Measurements from ENCODE around the gene DNAJC25.

DNAJC25 gene

DNA sequence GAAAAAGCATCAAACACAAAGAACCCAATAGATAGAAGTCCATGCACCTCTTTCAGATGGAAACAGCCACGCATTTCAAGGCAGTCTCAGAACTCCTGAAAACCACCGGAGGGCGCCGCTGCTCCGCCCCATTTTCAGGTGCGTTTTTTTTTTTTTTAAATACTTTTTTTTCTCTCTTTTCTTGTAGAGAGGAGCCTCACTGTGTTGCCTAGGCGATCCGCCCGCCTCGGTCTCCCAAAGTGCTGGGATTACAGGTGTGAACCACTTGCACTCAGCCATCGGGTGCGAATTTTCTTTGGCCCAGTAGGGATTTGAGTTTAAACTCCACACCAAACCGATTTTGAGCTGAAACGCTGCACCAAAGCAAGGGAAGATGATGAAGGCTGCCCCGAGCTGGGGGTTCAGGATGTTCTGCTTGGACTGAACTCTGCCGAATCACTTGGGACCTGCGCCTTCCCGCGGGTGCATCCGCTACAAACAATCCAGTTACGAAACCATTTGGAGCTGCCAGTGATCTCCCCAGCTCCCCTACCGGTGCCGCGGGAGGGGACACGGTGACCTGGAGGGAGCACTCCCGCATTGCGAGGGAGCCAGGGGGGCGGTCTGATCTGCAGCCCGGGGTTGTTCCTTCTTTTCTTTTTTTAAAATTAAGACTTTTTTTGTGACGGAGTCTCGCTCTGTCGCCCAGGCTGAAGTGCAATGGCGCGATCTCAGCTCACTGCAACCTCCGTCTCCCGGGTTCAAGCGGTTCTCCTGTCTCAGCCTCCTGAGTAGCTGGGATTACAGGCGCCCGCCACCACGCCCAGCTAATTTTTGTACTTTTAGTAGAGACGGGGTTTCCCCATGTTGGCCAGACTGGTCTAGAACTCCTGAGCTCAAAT is 33.0 kb upstream of the DNAJC25 start:
- Histone ChIP-seq H3K9ac (no peak overlapping the region), H3K79me2 (ENCODE audit: insufficient read depth, low read depth) (no peaks in the 10 kb centered on the region), H3K27ac (no peak overlapping the region), H2AFZ (ENCODE audit: low read depth) (peak overlapping the region; percentile 44; the same call in 1 of the 2 replicates), H3K4me1 (ENCODE audit: low read depth, poor library complexity, severe bottlenecking) (no peaks in the 10 kb centered on the region), H3K36me3 (ENCODE audit: insufficient read depth) (no peaks in the 10 kb centered on the region), H4K20me1 (ENCODE audit: insufficient read depth) (no peaks in the 10 kb centered on the region), H3K27me3 (ENCODE audit: insufficient read depth, low read depth) (no peaks in the 10 kb centered on the region), H3K4me2 (no peak overlapping the region), H3K4me3 (IDR thresholded peaks at IDR 0.05; ENCODE audit: insufficient read depth, low read depth, low read length) (no peak overlapping the region)
- TF ChIP-seq, protein P1, sequence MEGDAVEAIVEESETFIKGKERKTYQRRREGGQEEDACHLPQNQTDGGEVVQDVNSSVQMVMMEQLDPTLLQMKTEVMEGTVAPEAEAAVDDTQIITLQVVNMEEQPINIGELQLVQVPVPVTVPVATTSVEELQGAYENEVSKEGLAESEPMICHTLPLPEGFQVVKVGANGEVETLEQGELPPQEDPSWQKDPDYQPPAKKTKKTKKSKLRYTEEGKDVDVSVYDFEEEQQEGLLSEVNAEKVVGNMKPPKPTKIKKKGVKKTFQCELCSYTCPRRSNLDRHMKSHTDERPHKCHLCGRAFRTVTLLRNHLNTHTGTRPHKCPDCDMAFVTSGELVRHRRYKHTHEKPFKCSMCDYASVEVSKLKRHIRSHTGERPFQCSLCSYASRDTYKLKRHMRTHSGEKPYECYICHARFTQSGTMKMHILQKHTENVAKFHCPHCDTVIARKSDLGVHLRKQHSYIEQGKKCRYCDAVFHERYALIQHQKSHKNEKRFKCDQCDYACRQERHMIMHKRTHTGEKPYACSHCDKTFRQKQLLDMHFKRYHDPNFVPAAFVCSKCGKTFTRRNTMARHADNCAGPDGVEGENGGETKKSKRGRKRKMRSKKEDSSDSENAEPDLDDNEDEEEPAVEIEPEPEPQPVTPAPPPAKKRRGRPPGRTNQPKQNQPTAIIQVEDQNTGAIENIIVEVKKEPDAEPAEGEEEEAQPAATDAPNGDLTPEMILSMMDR (conservative IDR thresholded peaks at IDR 0.05; ENCODE audit: low read depth, low read length) = peak; percentile 71

DNA sequence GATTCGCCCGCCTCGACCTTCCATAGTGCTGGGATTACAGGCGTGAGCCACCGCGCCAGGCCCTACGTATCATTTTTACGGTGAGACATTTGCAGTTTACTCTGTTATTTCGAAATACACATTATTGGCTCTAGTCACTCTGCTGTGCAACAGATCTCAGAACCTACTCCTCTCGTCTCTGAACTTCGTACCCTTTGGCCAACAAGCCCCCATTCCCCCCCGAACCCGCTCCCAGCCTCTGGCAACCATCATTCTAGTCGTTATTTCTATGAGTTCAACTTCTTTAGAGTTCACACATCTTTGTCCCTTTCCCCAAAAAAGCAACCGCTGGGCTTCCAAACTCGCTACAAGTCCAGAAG is 32.4 kb upstream of the DNAJC25 start:
- Histone ChIP-seq H3K27ac (no peak overlapping the region), H3K4me1 (ENCODE audit: low read depth, poor library complexity, severe bottlenecking) (no peaks in the 10 kb centered on the region), H3K27me3 (ENCODE audit: insufficient read depth, low read depth) (no peaks in the 10 kb centered on the region), H2AFZ (ENCODE audit: low read depth) (no peak overlapping the region), H3K79me2 (ENCODE audit: insufficient read depth, low read depth) (no peaks in the 10 kb centered on the region), H3K9ac (no peak overlapping the region), H4K20me1 (ENCODE audit: insufficient read depth) (no peaks in the 10 kb centered on the region), H3K4me3 (IDR thresholded peaks at IDR 0.05; ENCODE audit: insufficient read depth, low read depth, low read length) (no peak overlapping the region), H3K4me2 (no peak overlapping the region), H3K36me3 (ENCODE audit: insufficient read depth) (no peaks in the 10 kb centered on the region)
- TF ChIP-seq, protein P1 (conservative IDR thresholded peaks at IDR 0.05; ENCODE audit: low read depth, low read length) = no peak

DNA sequence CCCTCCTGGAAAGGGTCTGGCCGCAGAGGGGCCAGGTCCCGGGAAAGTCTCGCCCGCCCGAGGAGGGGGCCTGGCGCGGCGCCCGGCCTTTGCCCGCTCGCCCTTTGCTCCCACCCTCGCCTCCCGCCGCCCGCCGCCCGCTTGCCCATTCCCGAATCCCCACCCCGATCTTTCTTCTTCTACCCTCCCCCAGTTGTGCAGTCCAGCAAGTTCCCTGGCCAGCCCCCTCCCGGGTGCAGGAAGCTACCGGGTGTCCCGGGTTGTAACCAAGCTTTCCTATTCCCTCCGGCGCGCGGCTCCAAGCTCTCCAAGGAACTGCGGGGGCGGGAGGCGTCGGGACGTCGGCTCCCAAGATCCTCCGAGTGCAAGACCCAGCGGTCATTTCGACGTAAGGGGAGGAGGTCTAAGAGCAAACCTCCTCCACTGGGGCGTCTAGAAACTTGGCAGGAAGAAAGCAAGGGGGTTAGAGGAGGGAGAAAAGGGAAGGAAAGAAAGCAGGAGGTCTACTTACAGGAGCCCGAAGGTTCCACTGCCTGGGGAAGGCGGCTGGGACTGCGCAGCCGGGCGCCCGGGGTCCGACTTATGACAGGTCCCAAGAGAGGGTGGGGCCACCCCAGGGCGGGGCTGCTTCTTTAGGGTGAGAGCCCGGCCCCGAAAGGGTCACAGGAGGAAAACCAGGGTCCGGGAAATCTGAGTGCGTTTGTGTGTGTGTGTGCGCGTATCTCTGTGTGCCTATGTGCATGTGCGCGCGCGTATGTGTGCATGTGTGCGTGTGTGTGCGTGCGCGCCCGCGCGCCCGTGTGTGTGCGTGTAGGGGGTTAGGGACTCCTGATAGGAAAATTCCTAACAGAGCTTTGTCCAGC is 31.8 kb upstream of the DNAJC25 start, which contains the start of gene PTGR1:
TSS of gene PTGR1 (minus strand) at position 556 of the 863 bp plus-strand sequence. CDS start 2,225 bp downstream, outside the sequence.
- no peaks in the 10 kb centered on the region for H3K79me2 ChIP-seq (ENCODE audit: insufficient read depth, low read depth)
- no peaks in the 10 kb centered on the region for H3K4me1 ChIP-seq (ENCODE audit: low read depth, poor library complexity, severe bottlenecking)
- no peaks in the 10 kb centered on the region for H4K20me1 ChIP-seq (ENCODE audit: insufficient read depth)
- H3K4me2 ChIP-seq = no peak within 1 kb of the TSS
- no peaks in the 10 kb centered on the region for H3K36me3 ChIP-seq (ENCODE audit: insufficient read depth)
- no peak within 1 kb of the TSS for H3K9ac ChIP-seq
- no peaks in the 10 kb centered on the region for H3K27me3 ChIP-seq (ENCODE audit: insufficient read depth, low read depth)
- no peak within 1 kb of the TSS for H2AFZ ChIP-seq (ENCODE audit: low read depth)
- TF ChIP-seq, protein P1 (conservative IDR thresholded peaks at IDR 0.05; ENCODE audit: low read depth, low read length) = no peak
- H3K27ac ChIP-seq = no peak within 1 kb of the TSS
- no peak within 1 kb of the TSS for H3K4me3 ChIP-seq (IDR thresholded peaks at IDR 0.05; ENCODE audit: insufficient read depth, low read depth, low read length)

DNA sequence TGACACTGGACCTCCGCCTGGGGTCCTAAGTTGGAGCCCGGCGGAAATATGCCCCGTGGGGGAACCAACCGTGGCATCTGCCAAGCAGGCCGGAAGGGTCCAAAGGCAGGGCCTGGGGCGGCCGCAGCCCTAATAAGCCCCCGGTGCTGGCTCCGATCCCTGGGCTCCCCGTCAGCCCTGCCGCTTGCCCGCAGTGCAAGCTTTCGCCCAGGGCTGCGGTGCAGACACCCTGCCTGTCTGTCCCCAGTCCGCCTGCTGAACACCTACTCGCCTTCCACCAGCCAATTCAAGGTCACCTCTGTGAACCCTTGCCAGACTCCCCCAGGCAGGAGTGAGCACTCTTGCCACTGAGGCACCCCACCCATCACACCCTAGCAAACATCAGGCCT is 31.2 kb upstream of the DNAJC25 start:
- no peak overlapping the region for H3K27ac ChIP-seq
- H3K4me2 ChIP-seq = no peak overlapping the region
- no peaks in the 10 kb centered on the region for H3K4me1 ChIP-seq (ENCODE audit: low read depth, poor library complexity, severe bottlenecking)

More for the DNA sequence above, 31.2 kb upstream of the DNAJC25 start:
- TF ChIP-seq, protein P1 (conservative IDR thresholded peaks at IDR 0.05; ENCODE audit: low read depth, low read length) = no peak
- no peak overlapping the region for H3K9ac ChIP-seq
- no peak overlapping the region for H2AFZ ChIP-seq (ENCODE audit: low read depth)
- no peak overlapping the region for H3K4me3 ChIP-seq (IDR thresholded peaks at IDR 0.05; ENCODE audit: insufficient read depth, low read depth, low read length)
- H4K20me1 ChIP-seq (ENCODE audit: insufficient read depth) = no peaks in the 10 kb centered on the region
- H3K27me3 ChIP-seq (ENCODE audit: insufficient read depth, low read depth) = no peaks in the 10 kb centered on the region
- no peaks in the 10 kb centered on the region for H3K36me3 ChIP-seq (ENCODE audit: insufficient read depth)
- H3K79me2 ChIP-seq (ENCODE audit: insufficient read depth, low read depth) = no peaks in the 10 kb centered on the region
